HEK293T (cell line): ENCODE data around the gene PAK3.

ENCODE experiments used
- CTCF ChIA-PET: fragments of 350-600 bp; formaldehyde crosslinking; extraction: SDS; loops from one replicate; lab custom pipeline; 2021; ENCODE audit warnings: antibody characterized with exemption, inconsistent platforms; lab: Yijun Ruan, JAX
- POLR2A ChIA-PET: fragments of 350-600 bp; formaldehyde crosslinking; extraction: SDS; loops from one replicate; lab custom pipeline; 2020; ENCODE audit warnings: antibody characterized with exemption, inconsistent platforms; lab: Yijun Ruan, JAX
- DNase-seq: peaks from one replicate; pipeline ENCODE4 v3.0.0; 2012; ENCODE audit warnings: mixed read lengths; ENCODE audit errors: extremely low spot score
- ARNT ChIP-seq: fragments of 450-650 bp; IDR thresholded peaks from 2 replicates; pipeline ENCODE4 v1.6.1; 2017; ENCODE audit warnings: mild to moderate bottlenecking
- BHLHE40 ChIP-seq: fragments of 450-650 bp; IDR thresholded peaks from 2 replicates; pipeline ENCODE4 v1.6.1; 2016; ENCODE audit warnings: mild to moderate bottlenecking, moderate library complexity, borderline replicate concordance
- CTBP1 ChIP-seq: fragments of 450-650 bp; IDR thresholded peaks from 2 replicates; pipeline ENCODE4 v1.6.1; 2016; ENCODE audit warnings: borderline replicate concordance
- ELF4 ChIP-seq: fragments of 450-650 bp; IDR thresholded peaks from 2 replicates; pipeline ENCODE4 v1.6.1; 2017; ENCODE audit warnings: antibody characterized with exemption
- FOXA1 ChIP-seq: fragments of 450-650 bp; IDR thresholded peaks from 2 replicates; pipeline ENCODE4 v1.6.1; 2016; ENCODE audit warnings: mild to moderate bottlenecking
- FOXK2 ChIP-seq: fragments of 450-650 bp; IDR thresholded peaks from 2 replicates; pipeline ENCODE4 v1.6.1; 2016; ENCODE audit warnings: mild to moderate bottlenecking
- FOXM1 ChIP-seq: fragments of 450-650 bp; IDR thresholded peaks from 2 replicates; pipeline ENCODE4 v1.6.1; 2017; ENCODE audit warnings: mild to moderate bottlenecking, borderline replicate concordance
- HDGF ChIP-seq: fragments of 450-650 bp; IDR thresholded peaks from 2 replicates; pipeline ENCODE4 v1.6.1; 2017; ENCODE audit warnings: antibody characterized with exemption, borderline replicate concordance
- L3MBTL2 ChIP-seq: fragments of 450-650 bp; conservative IDR thresholded peaks from 2 replicates; pipeline ENCODE4 v1.6.1; 2016; ENCODE audit warnings: mild to moderate bottlenecking
- LEF1 ChIP-seq: fragments of 450-650 bp; IDR thresholded peaks from 2 replicates; pipeline ENCODE4 v1.6.1; 2017; ENCODE audit warnings: mild to moderate bottlenecking, borderline replicate concordance
- NFRKB ChIP-seq: fragments of 450-650 bp; IDR thresholded peaks from 2 replicates; pipeline ENCODE4 v1.6.1; 2016; ENCODE audit warnings: mild to moderate bottlenecking, moderate library complexity
- PKNOX1 ChIP-seq: fragments of 450-650 bp; IDR thresholded peaks from 2 replicates; pipeline ENCODE4 v1.6.1; 2016
- SP1 ChIP-seq: fragments of 450-650 bp; IDR thresholded peaks from 2 replicates; pipeline ENCODE4 v1.6.1; 2017
- SUZ12 ChIP-seq: fragments of 450-650 bp; IDR thresholded peaks from 2 replicates; pipeline ENCODE4 v1.6.1; 2016; ENCODE audit warnings: mild to moderate bottlenecking
- TARDBP ChIP-seq: fragments of 450-650 bp; IDR thresholded peaks from 2 replicates; pipeline ENCODE4 v1.6.1; 2016
- ZNF384 ChIP-seq: fragments of 450-650 bp; IDR thresholded peaks from 2 replicates; pipeline ENCODE4 v1.6.1; 2016

Gene PAK3

GRCh38 chrX:111151764-111152163 lies 55.8 kb downstream of the PAK3 start:
- TF ChIP-seq CTBP1: no peak
- TF ChIP-seq L3MBTL2: no peak
- TF ChIP-seq NFRKB: no peak
- DNase-seq: no peak
- POLR2A ChIA-PET: no interaction called here
- CTCF ChIA-PET: no interaction called here

GRCh38 chrX:111159232-111159631 lies 63.2 kb downstream of the PAK3 start:
- POLR2A ChIA-PET: no interaction called here
- CTCF ChIA-PET: no interaction called here
- TF ChIP-seq ELF4 (no peak), L3MBTL2 (no peak), CTBP1 (no peak), FOXA1 (no peak), TARDBP (no peak)
- DNase-seq: no peak

GRCh38 chrX:111164728-111165127 lies 68.7 kb downstream of the PAK3 start:
- CTCF ChIA-PET: interaction anchor here (0.6 kb wide), 1 partner anchor 277 kb away, joined by 3 read pairs; no protein-coding TSS in a partner anchor
- POLR2A ChIA-PET: no interaction called here
- peak; percentile 34 for DNase-seq
- TF ChIP-seq SUZ12 (no peak), FOXK2 (no peak), L3MBTL2 (no peak), FOXM1 (no peak), ELF4 (no peak), LEF1 (no peak), TARDBP (no peak), PKNOX1 (no peak), ARNT (no peak), CTBP1 (no peak), ZNF384 (no peak), HDGF (no peak), SP1 (no peak), BHLHE40 (no peak), NFRKB (no peak), FOXA1 (no peak)

GRCh38 chrX:111165902-111166301 lies 69.9 kb downstream of the PAK3 start:
- DNase-seq: no peak
- TF ChIP-seq HDGF (no peak), SUZ12 (no peak), ELF4 (no peak), ARNT (no peak), SP1 (no peak), BHLHE40 (no peak), NFRKB (no peak), LEF1 (no peak), ZNF384 (no peak), TARDBP (no peak), FOXM1 (no peak), FOXA1 (no peak), L3MBTL2 (no peak), PKNOX1 (no peak), FOXK2 (no peak)
- POLR2A ChIA-PET: no interaction called here
- CTCF ChIA-PET: no interaction called here

- POLR2A ChIA-PET: no interaction called here
- CTCF ChIA-PET: interaction anchor here (0.8 kb wide), 1 partner anchor 277 kb away, joined by 3 read pairs; no protein-coding TSS in a partner anchor
- DNase-seq: no peak
- TF ChIP-seq HDGF (no peak), NFRKB (no peak), TARDBP (no peak), FOXK2 (no peak), FOXM1 (no peak), ARNT (no peak), ELF4 (no peak), PKNOX1 (no peak), L3MBTL2 (no peak), LEF1 (no peak), SP1 (no peak), FOXA1 (no peak)
Observed at GRCh38 chrX:111167334-111167733, 71.3 kb downstream of the PAK3 start.

GRCh38 chrX:111168314-111168713 lies 72.3 kb downstream of the PAK3 start:
- ChIA-PET CTCF (interaction anchor here (0.8 kb wide), 1 partner anchor 276 kb away, joined by 3 read pairs; no protein-coding TSS in a partner anchor), POLR2A (no interaction called here)
- DNase-seq: peak; percentile 24
- TF ChIP-seq ARNT (no peak), CTBP1 (no peak), L3MBTL2 (no peak), SUZ12 (no peak), FOXA1 (no peak), ELF4 (no peak), HDGF (no peak), PKNOX1 (no peak), FOXK2 (no peak), ZNF384 (no peak), TARDBP (no peak), FOXM1 (no peak), NFRKB (no peak), LEF1 (no peak), BHLHE40 (no peak), SP1 (no peak)
